Neural cell (in vitro differentiated cells): ENCODE results near the gene EQTN. TPM values are rescaled to one million over a fixed set of nuclear protein-coding genes. Genes with fewer than 3 reads are reported as not detected.

Source experiments
- H2AFZ ChIP-seq: fragments of 200-600, 300-800 bp; sonication (generic), shearing (Covaris generic); 2 replicates; pipeline ENCODE4 v1.6.0; 2014; ENCODE audit warnings: low read depth, mild to moderate bottlenecking, antibody characterized with exemption, low read length, moderate library complexity
- H3F3A ChIP-seq: fragments of 200-600 bp; shearing (Covaris generic); 2 replicates; pipeline ENCODE4 v1.6.1; 2016; ENCODE audit warnings: mild to moderate bottlenecking, moderate library complexity, mixed read lengths, antibody characterized with exemption, low read length; ENCODE audit not compliant: insufficient read depth, poor library complexity, severe bottlenecking
- H3K27ac ChIP-seq: fragments of 200-600, 300-800 bp; sonication (generic), shearing (Covaris generic); 2 replicates; pipeline ENCODE4 v1.5.1; 2014; ENCODE audit warnings: mild to moderate bottlenecking, low read length, moderate library complexity
- H3K27me3 ChIP-seq: fragments of 300-800, 200-600 bp; sonication (generic), shearing (Covaris generic); 2 replicates; pipeline ENCODE4 v1.6.0; 2014; ENCODE audit warnings: mild to moderate bottlenecking, low read depth, low read length, moderate library complexity; ENCODE audit not compliant: insufficient read depth
- H3K36me3 ChIP-seq: fragments of 300-800, 200-600 bp; sonication (generic), shearing (Covaris generic); 2 replicates; pipeline ENCODE4 v1.5.1; 2014; ENCODE audit warnings: mild to moderate bottlenecking, antibody characterized with exemption, low read length, moderate library complexity; ENCODE audit not compliant: insufficient read depth
- H3K4me2 ChIP-seq: fragments of 300-800, 200-600 bp; sonication (generic), shearing (Covaris generic); 2 replicates; pipeline ENCODE4 v1.6.0; 2014; ENCODE audit warnings: mild to moderate bottlenecking, low read length
- H3K4me3 ChIP-seq: fragments of 300-800, 200-600 bp; sonication (generic), shearing (Covaris generic); 2 replicates; pipeline ENCODE4 v1.5.1; 2014; ENCODE audit warnings: mild to moderate bottlenecking, low read length, moderate library complexity
- H3K79me2 ChIP-seq: fragments of 200-600 bp; shearing (Covaris generic); replicated peaks from 2 replicates; pipeline ENCODE4 v1.6.0; 2014; ENCODE audit warnings: mild to moderate bottlenecking, low read length, moderate library complexity; ENCODE audit not compliant: insufficient read depth
- H3K9ac ChIP-seq: fragments of 300-800, 200-600 bp; sonication (generic), shearing (Covaris generic); 2 replicates; pipeline ENCODE4 v1.6.1; 2016; ENCODE audit warnings: mild to moderate bottlenecking, low read length, mixed read lengths
- H3K9me2 ChIP-seq: fragments of 200-600 bp; shearing (Covaris generic); 2 replicates; pipeline ENCODE4 v1.6.1; 2016; ENCODE audit warnings: mild to moderate bottlenecking, low read length, mixed read lengths; ENCODE audit not compliant: insufficient read depth
- H3K9me3 ChIP-seq: fragments of 200-600, 300-800 bp; sonication (generic), shearing (Covaris generic); 2 replicates; pipeline ENCODE4 v1.6.1; 2016; ENCODE audit warnings: mild to moderate bottlenecking, mixed run types, low read length, moderate library complexity, mixed read lengths
- H4K20me1 ChIP-seq: fragments of 200-600 bp; shearing (Covaris generic); 2 replicates; pipeline ENCODE4 v1.6.1; 2016; ENCODE audit warnings: mild to moderate bottlenecking, mixed run types; ENCODE audit not compliant: insufficient read depth
- EP300 ChIP-seq: fragments of 450-650 bp; conservative IDR thresholded peaks from 2 replicates; pipeline ENCODE4 v1.6.1; 2014; ENCODE audit warnings: antibody characterized with exemption, mild to moderate bottlenecking, moderate library complexity; ENCODE audit not compliant: poor library complexity, severe bottlenecking
- EZH2 ChIP-seq: fragments of 200-600, 300-800 bp; shearing (Covaris generic), sonication (generic); IDR thresholded peaks from 2 replicates; pipeline ENCODE4 v1.6.1; 2014; ENCODE audit warnings: antibody characterized with exemption, low read length, borderline replicate concordance, mild to moderate bottlenecking; ENCODE audit not compliant: insufficient read depth, poor library complexity, severe bottlenecking
- MXI1 ChIP-seq: fragments of 450-650 bp; conservative IDR thresholded peaks from 2 replicates; pipeline ENCODE4 v1.6.1; 2014; ENCODE audit warnings: antibody characterized with exemption, mild to moderate bottlenecking; ENCODE audit not compliant: poor library complexity, severe bottlenecking
- POLR2AphosphoS5 ChIP-seq: IDR thresholded peaks from 2 replicates; pipeline ENCODE4 v1.6.1; 2012
- RAD21 ChIP-seq: fragments of 450-650 bp; conservative IDR thresholded peaks from 2 replicates; pipeline ENCODE4 v1.6.1; 2014; ENCODE audit warnings: antibody characterized with exemption, mild to moderate bottlenecking, moderate library complexity
- SMC3 ChIP-seq: fragments of 450-650 bp; conservative IDR thresholded peaks from 2 replicates; pipeline ENCODE4 v1.6.1; 2014; ENCODE audit warnings: antibody characterized with exemption, mild to moderate bottlenecking, moderate library complexity; ENCODE audit not compliant: poor library complexity
- TAF1 ChIP-seq: IDR thresholded peaks from 2 replicates; pipeline ENCODE4 v1.6.1; 2012; ENCODE audit warnings: low read depth
- polyA plus RNA-seq: library from polyadenylated mRNA; depleted of rRNA; stranded (reverse); fragments of >200 nt; gene quantifications from 2 replicates; pipeline ENCODE4 v1.2.3, GENCODE V29; 2014
- TF ChIP-seq, protein P1 (sequence below): fragments of 450-650 bp; IDR thresholded peaks from 2 replicates; pipeline ENCODE4 v1.5.1; 2014; ENCODE audit warnings: antibody characterized with exemption, mild to moderate bottlenecking, moderate library complexity; ENCODE audit not compliant: poor library complexity, severe bottlenecking
- TF ChIP-seq, protein P2 (sequence below): IDR thresholded peaks from 2 replicates; pipeline ENCODE4 v1.6.1; 2012; ENCODE audit warnings: borderline replicate concordance

The EQTN gene
- polyA plus RNA-seq, 1 donor from 2014 or later, result not detected

DNA sequence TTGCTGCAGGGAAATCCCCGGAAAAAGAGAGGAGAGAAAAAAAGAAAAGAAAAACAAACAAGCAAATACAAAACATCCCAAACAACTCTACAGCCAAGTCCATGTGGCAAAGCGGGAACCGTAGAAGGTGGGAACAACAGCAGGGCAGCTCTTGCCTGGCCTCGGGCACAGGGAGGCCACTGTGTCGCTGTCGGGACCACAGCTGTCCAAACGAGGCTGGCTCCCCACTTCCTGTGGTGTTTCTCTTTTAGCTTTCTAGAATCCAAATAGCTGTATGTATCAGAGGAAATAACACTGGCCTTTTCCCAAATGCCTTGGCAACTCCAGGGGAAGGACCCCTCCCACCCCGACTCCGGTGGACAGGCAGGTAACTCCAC is 41.6 kb upstream of the EQTN start:
- Histone ChIP-seq H2AFZ (no peak overlapping the region), H3F3A (no peaks in the 10 kb centered on the region), H3K9me2 (no peaks in the 10 kb centered on the region), H3K27me3 (no peaks in the 10 kb centered on the region), H4K20me1 (no peaks in the 10 kb centered on the region), H3K9ac (no peak overlapping the region), H3K36me3 (no peaks in the 10 kb centered on the region), H3K9me3 (no peaks in the 10 kb centered on the region), H3K79me2 (no peaks in the 10 kb centered on the region), H3K4me2 (no peak overlapping the region), H3K4me3 (no peak overlapping the region), H3K27ac (no peak overlapping the region)
- TF ChIP-seq, protein P1, sequence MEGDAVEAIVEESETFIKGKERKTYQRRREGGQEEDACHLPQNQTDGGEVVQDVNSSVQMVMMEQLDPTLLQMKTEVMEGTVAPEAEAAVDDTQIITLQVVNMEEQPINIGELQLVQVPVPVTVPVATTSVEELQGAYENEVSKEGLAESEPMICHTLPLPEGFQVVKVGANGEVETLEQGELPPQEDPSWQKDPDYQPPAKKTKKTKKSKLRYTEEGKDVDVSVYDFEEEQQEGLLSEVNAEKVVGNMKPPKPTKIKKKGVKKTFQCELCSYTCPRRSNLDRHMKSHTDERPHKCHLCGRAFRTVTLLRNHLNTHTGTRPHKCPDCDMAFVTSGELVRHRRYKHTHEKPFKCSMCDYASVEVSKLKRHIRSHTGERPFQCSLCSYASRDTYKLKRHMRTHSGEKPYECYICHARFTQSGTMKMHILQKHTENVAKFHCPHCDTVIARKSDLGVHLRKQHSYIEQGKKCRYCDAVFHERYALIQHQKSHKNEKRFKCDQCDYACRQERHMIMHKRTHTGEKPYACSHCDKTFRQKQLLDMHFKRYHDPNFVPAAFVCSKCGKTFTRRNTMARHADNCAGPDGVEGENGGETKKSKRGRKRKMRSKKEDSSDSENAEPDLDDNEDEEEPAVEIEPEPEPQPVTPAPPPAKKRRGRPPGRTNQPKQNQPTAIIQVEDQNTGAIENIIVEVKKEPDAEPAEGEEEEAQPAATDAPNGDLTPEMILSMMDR, result no peak
- TF ChIP-seq, protein P2, sequence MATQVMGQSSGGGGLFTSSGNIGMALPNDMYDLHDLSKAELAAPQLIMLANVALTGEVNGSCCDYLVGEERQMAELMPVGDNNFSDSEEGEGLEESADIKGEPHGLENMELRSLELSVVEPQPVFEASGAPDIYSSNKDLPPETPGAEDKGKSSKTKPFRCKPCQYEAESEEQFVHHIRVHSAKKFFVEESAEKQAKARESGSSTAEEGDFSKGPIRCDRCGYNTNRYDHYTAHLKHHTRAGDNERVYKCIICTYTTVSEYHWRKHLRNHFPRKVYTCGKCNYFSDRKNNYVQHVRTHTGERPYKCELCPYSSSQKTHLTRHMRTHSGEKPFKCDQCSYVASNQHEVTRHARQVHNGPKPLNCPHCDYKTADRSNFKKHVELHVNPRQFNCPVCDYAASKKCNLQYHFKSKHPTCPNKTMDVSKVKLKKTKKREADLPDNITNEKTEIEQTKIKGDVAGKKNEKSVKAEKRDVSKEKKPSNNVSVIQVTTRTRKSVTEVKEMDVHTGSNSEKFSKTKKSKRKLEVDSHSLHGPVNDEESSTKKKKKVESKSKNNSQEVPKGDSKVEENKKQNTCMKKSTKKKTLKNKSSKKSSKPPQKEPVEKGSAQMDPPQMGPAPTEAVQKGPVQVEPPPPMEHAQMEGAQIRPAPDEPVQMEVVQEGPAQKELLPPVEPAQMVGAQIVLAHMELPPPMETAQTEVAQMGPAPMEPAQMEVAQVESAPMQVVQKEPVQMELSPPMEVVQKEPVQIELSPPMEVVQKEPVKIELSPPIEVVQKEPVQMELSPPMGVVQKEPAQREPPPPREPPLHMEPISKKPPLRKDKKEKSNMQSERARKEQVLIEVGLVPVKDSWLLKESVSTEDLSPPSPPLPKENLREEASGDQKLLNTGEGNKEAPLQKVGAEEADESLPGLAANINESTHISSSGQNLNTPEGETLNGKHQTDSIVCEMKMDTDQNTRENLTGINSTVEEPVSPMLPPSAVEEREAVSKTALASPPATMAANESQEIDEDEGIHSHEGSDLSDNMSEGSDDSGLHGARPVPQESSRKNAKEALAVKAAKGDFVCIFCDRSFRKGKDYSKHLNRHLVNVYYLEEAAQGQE, result no peak
- no peak for TF ChIP-seq TAF1
- no peak for TF ChIP-seq EP300
- TF ChIP-seq MXI1, result no peak
- no peak for TF ChIP-seq RAD21
- TF ChIP-seq SMC3, result no peak
- TF ChIP-seq POLR2AphosphoS5, result no peak
- TF ChIP-seq EZH2, result no peak

DNA sequence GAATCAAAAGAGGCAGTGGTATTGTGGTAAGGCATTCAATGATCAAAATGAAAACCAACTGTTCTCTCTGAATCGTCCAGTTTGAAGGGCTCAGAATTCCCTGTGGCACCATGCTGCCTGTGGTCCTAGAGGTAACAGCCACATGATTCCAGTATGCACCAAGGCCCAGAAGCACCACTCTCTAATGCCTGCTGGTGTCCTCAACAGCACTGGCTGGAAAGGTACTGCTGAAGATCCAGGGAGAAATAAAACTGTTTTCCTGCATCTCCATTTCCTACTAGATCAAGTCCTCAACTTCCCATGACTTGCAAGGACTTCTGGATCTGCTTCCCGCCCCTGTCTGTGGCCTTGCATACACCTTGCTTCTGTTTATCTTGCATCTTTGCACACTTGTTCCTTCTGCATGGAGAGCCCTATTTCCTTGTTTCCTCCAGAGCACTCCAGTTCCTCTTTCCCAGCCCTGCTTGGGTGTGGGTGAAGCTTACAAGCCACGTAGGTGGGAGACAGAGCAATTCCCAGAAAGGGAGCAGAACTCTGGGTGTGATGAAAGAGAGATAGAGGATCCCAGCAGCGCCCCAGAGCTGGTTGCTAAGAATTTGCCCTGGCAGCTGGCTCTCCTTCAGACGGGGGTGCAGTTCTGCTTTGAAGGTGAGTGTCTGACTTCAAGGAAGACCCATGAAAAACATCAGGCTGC is 41.0 kb upstream of the EQTN start:
- H3F3A ChIP-seq, result no peaks in the 10 kb centered on the region
- H3K9me2 ChIP-seq, result no peaks in the 10 kb centered on the region
- no peaks in the 10 kb centered on the region for H4K20me1 ChIP-seq
- H3K4me3 ChIP-seq, result no peak overlapping the region
- no peaks in the 10 kb centered on the region for H3K27me3 ChIP-seq
- TF ChIP-seq SMC3, result no peak
- no peaks in the 10 kb centered on the region for H3K9me3 ChIP-seq
- no peak overlapping the region for H3K9ac ChIP-seq
- H3K4me2 ChIP-seq, result no peak overlapping the region
- H3K27ac ChIP-seq, result no peak overlapping the region
- no peaks in the 10 kb centered on the region for H3K36me3 ChIP-seq
- no peaks in the 10 kb centered on the region for H3K79me2 ChIP-seq
- H2AFZ ChIP-seq, result no peak overlapping the region

DNA sequence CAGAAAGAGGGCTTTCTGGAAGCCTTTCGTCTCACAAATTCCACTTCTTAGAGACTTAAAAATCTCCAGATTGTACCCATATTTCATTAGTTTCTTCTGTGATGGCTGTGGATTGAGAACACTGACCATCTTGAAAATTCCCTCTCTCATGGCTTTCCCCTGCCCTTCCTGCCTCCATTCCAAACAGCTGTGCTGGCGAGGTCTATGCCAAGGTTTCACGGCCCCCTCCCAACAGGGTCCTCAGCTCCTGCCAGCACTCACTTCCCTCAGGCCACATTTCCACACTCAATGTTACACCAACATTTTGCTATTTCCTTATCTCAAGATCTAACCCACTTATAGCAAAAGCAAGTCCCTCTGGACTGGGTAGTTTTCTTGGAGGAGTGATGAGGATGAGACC is 40.3 kb upstream of the EQTN start:
- H3K27ac ChIP-seq, result no peak overlapping the region
- no peaks in the 10 kb centered on the region for H3K9me3 ChIP-seq
- H3K4me2 ChIP-seq, result no peak overlapping the region

More for the DNA sequence above, 40.3 kb upstream of the EQTN start:
- no peaks in the 10 kb centered on the region for H3K79me2 ChIP-seq
- TF ChIP-seq SMC3, result no peak
- no peak for TF ChIP-seq MXI1
- TF ChIP-seq, protein P1, result no peak
- no peak for TF ChIP-seq RAD21
- H3K9me2 ChIP-seq, result no peaks in the 10 kb centered on the region
- no peaks in the 10 kb centered on the region for H3K36me3 ChIP-seq
- no peak overlapping the region for H3K9ac ChIP-seq
- no peaks in the 10 kb centered on the region for H3K27me3 ChIP-seq
- H4K20me1 ChIP-seq, result no peaks in the 10 kb centered on the region
- no peak overlapping the region for H2AFZ ChIP-seq
- H3K4me3 ChIP-seq, result no peak overlapping the region
- no peaks in the 10 kb centered on the region for H3F3A ChIP-seq
